ENCODE results near the gene ANKRD62.

The ANKRD62 gene

DNA sequence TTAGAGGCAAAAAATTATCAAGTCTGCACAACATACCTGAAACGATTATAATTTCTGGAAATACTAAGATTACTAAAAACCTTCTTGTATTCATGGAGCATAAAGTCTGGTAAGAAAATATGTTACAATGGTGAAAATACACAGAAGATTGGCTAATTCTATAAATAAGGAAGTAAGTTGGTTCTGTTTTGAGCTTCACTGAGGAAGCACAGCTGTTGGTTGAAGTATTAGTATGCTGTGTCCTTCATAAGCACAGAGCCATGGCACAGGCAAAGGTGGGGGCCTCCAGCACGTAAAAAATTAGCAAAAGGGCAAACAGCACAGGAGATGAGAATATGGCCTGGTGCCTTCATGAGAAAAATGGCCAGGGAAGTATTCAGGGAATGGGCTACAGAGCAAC is 40.4 kb upstream of the ANKRD62 start:
- TF ChIP-seq REST (IDR thresholded peaks at IDR 0.05; ENCODE audit: insufficient read depth in 1 of 2, low read depth in 2 of 2, low read length in 2 of 2) (no peak), FOXP2 (optimal IDR thresholded peaks at IDR 0.05; ENCODE audit: borderline replicate concordance, extremely low read depth, extremely low read length, insufficient read depth) (no peak), SIN3A (IDR thresholded peaks at IDR 0.05; ENCODE audit: borderline replicate concordance, insufficient read depth, low read length) (no peak), POLR2AphosphoS5 (IDR thresholded peaks at IDR 0.05; ENCODE audit: low read depth, low read length) (no peak), TAF1 (IDR thresholded peaks at IDR 0.05; ENCODE audit: borderline replicate concordance, insufficient read depth, low read length) (no peak)

- no peak for TF ChIP-seq SIN3A (IDR thresholded peaks at IDR 0.05; ENCODE audit: borderline replicate concordance, insufficient read depth, low read length)
- no peak for TF ChIP-seq REST (IDR thresholded peaks at IDR 0.05; ENCODE audit: insufficient read depth in 1 of 2, low read depth in 2 of 2, low read length in 2 of 2)
- no peak for TF ChIP-seq FOXP2 (optimal IDR thresholded peaks at IDR 0.05; ENCODE audit: borderline replicate concordance, extremely low read depth, extremely low read length, insufficient read depth)
- TF ChIP-seq POLR2AphosphoS5 (IDR thresholded peaks at IDR 0.05; ENCODE audit: low read depth, low read length): no peak
- TF ChIP-seq TAF1 (IDR thresholded peaks at IDR 0.05; ENCODE audit: borderline replicate concordance, insufficient read depth, low read length): no peak
Measured at GRCh38 chr18:12056034-12056883, 37.4 kb upstream of the ANKRD62 start.

DNA sequence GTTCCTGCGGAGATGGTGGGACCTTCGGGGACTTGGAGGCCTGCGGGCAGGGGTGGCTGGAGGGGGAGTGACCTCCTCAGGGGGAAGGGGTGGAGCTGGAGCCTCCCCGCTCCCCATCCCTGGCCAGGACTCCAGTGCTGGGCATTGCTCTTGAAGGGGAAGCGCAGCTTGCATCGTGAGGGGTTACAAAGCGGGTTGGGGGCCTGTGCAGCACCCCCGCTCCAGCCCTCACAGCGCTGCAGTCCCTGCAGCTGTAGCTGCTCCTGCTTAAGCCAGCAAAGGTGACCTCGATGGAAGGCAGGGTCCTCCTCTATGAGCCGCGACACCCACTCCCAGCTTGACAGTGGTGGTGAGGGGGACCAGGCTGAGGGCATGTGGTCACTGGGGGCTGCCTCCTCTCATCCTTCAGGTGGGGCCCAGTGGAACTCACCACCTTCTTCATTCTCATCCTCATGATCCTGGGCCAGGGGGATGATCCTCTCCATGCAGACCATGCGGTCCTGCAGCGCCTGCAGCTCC is 36.7 kb upstream of the ANKRD62 start:
- no peak for TF ChIP-seq TAF1 (IDR thresholded peaks at IDR 0.05; ENCODE audit: borderline replicate concordance, insufficient read depth, low read length)
- TF ChIP-seq REST (IDR thresholded peaks at IDR 0.05; ENCODE audit: insufficient read depth in 1 of 2, low read depth in 2 of 2, low read length in 2 of 2): no peak
- TF ChIP-seq POLR2AphosphoS5 (IDR thresholded peaks at IDR 0.05; ENCODE audit: low read depth, low read length): no peak
- TF ChIP-seq SIN3A (IDR thresholded peaks at IDR 0.05; ENCODE audit: borderline replicate concordance, insufficient read depth, low read length): no peak
- TF ChIP-seq FOXP2 (optimal IDR thresholded peaks at IDR 0.05; ENCODE audit: borderline replicate concordance, extremely low read depth, extremely low read length, insufficient read depth): no peak

DNA sequence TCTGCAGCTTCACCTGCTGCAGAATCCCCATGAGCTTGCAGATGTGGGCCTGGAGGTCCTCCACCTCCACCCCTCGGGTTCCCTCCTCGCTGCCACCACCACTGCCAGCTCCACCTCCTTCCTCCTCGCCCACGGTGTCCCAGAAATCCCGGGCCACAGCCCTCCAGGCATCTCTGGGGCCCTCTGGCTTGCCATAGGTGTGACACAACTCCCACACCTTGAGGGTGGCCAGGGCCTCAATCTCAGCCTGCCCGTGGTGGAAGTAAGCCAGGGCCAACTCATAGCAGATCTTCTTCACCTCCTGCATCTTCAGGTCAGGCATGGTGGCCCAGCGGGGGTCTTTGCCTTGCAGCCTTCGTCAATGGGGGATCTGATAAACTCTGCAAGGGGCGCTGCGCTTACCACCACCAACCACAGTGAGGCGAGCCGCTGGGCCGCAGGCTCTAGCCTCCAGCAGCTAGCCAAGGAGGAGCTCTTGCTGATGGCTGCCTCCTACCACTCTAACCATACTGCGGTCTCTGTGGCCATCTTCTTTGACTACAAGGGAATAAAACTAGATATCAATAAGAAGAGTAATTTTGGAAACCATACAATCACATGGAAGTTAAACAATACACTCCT is 36.1 kb upstream of the ANKRD62 start:
- TF ChIP-seq POLR2AphosphoS5 (IDR thresholded peaks at IDR 0.05; ENCODE audit: low read depth, low read length) (no peak), REST (IDR thresholded peaks at IDR 0.05; ENCODE audit: insufficient read depth in 1 of 2, low read depth in 2 of 2, low read length in 2 of 2) (no peak), SIN3A (IDR thresholded peaks at IDR 0.05; ENCODE audit: borderline replicate concordance, insufficient read depth, low read length) (no peak), FOXP2 (optimal IDR thresholded peaks at IDR 0.05; ENCODE audit: borderline replicate concordance, extremely low read depth, extremely low read length, insufficient read depth) (no peak), TAF1 (IDR thresholded peaks at IDR 0.05; ENCODE audit: borderline replicate concordance, insufficient read depth, low read length) (no peak)

Data from PFSK-1 (cell line).